Mesendoderm (in vitro differentiated cells): ENCODE data around the gene VWA8.

ENCODE experiments used
- DNase-seq: peaks from one replicate; pipeline ENCODE4 v3.0.0; 2013
- H2AK5ac ChIP-seq: 2 replicates; pipeline ENCODE4 v1.6.1; 2013; ENCODE audit warnings: low read length, inconsistent platforms
- H2BK120ac ChIP-seq: 2 replicates; pipeline ENCODE4 v1.6.1; 2013; ENCODE audit warnings: low read depth, mild to moderate bottlenecking, low read length, moderate library complexity, mixed read lengths
- H2BK15ac ChIP-seq: replicated peaks from 2 replicates; pipeline ENCODE4 v1.6.1; 2013; ENCODE audit warnings: low read depth, mild to moderate bottlenecking, moderate library complexity
- H2BK5ac ChIP-seq: 2 replicates; pipeline ENCODE4 v1.6.1; 2013; ENCODE audit warnings: low read length, inconsistent platforms
- H3K18ac ChIP-seq: 2 replicates; pipeline ENCODE4 v1.6.1; 2013; ENCODE audit warnings: mild to moderate bottlenecking, low read length, mixed read lengths
- H3K23ac ChIP-seq: one replicate; pipeline ENCODE4 v1.6.1; 2013; ENCODE audit warnings: low read length
- H3K27ac ChIP-seq: 2 replicates; pipeline ENCODE4 v1.5.1; 2013; ENCODE audit warnings: low read depth, mild to moderate bottlenecking, inconsistent platforms, low read length, moderate library complexity
- H3K27me3 ChIP-seq: 2 replicates; pipeline ENCODE4 v1.6.1; 2013; ENCODE audit warnings: low read length, control low read depth, mild to moderate bottlenecking, inconsistent platforms; ENCODE audit not compliant: insufficient read depth, poor library complexity
- H3K36me3 ChIP-seq: 2 replicates; pipeline ENCODE4 v1.6.1; 2013; ENCODE audit warnings: low read length, inconsistent platforms; ENCODE audit not compliant: control insufficient read depth, insufficient read depth
- H3K4ac ChIP-seq: one replicate; pipeline ENCODE4 v1.6.1; 2013; ENCODE audit warnings: low read depth, mild to moderate bottlenecking, low read length, moderate library complexity
- H3K4me1 ChIP-seq: 2 replicates; pipeline ENCODE4 v1.6.1; 2013; ENCODE audit warnings: low read depth, low read length, inconsistent platforms; ENCODE audit not compliant: control insufficient read depth
- H3K4me2 ChIP-seq: 2 replicates; pipeline ENCODE4 v1.6.1; 2013; ENCODE audit warnings: low read length
- H3K4me3 ChIP-seq: 2 replicates; pipeline ENCODE4 v1.5.1; 2013; ENCODE audit warnings: mild to moderate bottlenecking, low read length
- H3K56ac ChIP-seq: one replicate; pipeline ENCODE4 v1.6.1; 2013; ENCODE audit warnings: low read length
- H3K79me1 ChIP-seq: 2 replicates; pipeline ENCODE4 v1.6.1; 2013; ENCODE audit warnings: low read length, inconsistent platforms
- H3K79me2 ChIP-seq: 2 replicates; pipeline ENCODE4 v1.6.1; 2013; ENCODE audit warnings: mild to moderate bottlenecking, low read length; ENCODE audit not compliant: control insufficient read depth, insufficient read depth
- H3K9ac ChIP-seq: 2 replicates; pipeline ENCODE4 v1.6.1; 2013; ENCODE audit warnings: low read length, inconsistent platforms
- H4K5ac ChIP-seq: one replicate; pipeline ENCODE4 v1.6.1; 2013; ENCODE audit warnings: low read length
- H4K8ac ChIP-seq: one replicate; pipeline ENCODE4 v1.6.1; 2013; ENCODE audit warnings: low read depth, mild to moderate bottlenecking, control low read depth, low read length, moderate library complexity
- WGBS: extraction: QIAGEN DNeasy Blood & Tissue Kit; methylation state at CpG from one replicate; pipeline ENCODE4 v1.1.7; 2013; ENCODE audit warnings: low lambda C conversion rate, missing lambda C conversion rate; ENCODE audit not compliant: insufficient coverage; ENCODE audit errors: extremely low coverage; 5-methylcytosine and 5-hydroxymethylcytosine counted together

The VWA8 gene

GRCh38 chr13:41613471-41613870 is 347.4 kb downstream of the VWA8 start:
- Histone ChIP-seq H3K27ac (no peak overlapping the region), H3K4ac (no peak overlapping the region)
- no CpG with 5 or more reads among the region's 1 CpG for WGBS

GRCh38 chr13:41611385-41611784 is 349.5 kb downstream of the VWA8 start:
- Histone ChIP-seq H3K27ac (no peak overlapping the region), H3K9ac (no peak overlapping the region)
- no CpG with 5 or more reads among the region's 8 CpGs for WGBS

More at GRCh38 chr13:41613471-41613870, 347.4 kb downstream of the VWA8 start:
- Histone ChIP-seq H3K4me3 (no peak overlapping the region), H3K27me3 (no peaks in the 10 kb centered on the region), H2AK5ac (no peak overlapping the region), H3K23ac (no peak overlapping the region), H3K18ac (no peak overlapping the region), H4K8ac (no peak overlapping the region), H3K79me2 (no peaks in the 10 kb centered on the region), H4K5ac (no peak overlapping the region), H3K4me1 (peaks cover 2% of the 10 kb centered on the region), H2BK15ac (no peak overlapping the region), H3K56ac (no peak overlapping the region), H3K36me3 (no peaks in the 10 kb centered on the region), H2BK5ac (no peak overlapping the region), H2BK120ac (no peak overlapping the region), H3K9ac (no peak overlapping the region), H3K4me2 (no peak overlapping the region), H3K79me1 (no peaks in the 10 kb centered on the region)
- no peak for DNase-seq

DNA sequence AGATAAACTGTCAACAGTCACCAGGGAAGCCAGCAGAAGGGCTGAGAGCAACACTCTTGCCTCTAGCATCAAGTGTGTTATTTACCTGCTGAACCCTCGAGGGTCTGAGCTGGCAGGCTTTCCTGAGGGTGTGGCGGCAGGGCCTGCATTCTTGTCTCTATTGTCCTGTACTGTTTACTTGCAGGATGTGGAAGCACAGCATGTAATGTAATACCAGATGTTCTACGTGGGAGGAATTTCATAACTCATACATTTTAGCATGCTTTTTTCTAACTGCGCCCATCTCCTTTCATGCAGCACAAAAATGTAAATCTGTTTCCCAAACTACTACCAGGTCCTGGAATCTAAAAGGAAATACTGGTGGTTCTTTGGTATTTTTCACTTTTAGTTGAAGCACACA is 350.5 kb downstream of the VWA8 start:
- Histone ChIP-seq H3K36me3 (no peaks in the 10 kb centered on the region), H2BK15ac (no peak overlapping the region), H4K5ac (no peak overlapping the region), H3K4me3 (no peak overlapping the region), H3K56ac (no peak overlapping the region), H3K4me2 (no peak overlapping the region), H2AK5ac (no peak overlapping the region), H3K4ac (no peak overlapping the region), H2BK5ac (no peak overlapping the region), H3K18ac (no peak overlapping the region), H3K79me2 (no peaks in the 10 kb centered on the region), H3K9ac (no peak overlapping the region), H3K27ac (no peak overlapping the region), H2BK120ac (no peak overlapping the region), H3K4me1 (peaks cover 2% of the 10 kb centered on the region), H3K27me3 (no peaks in the 10 kb centered on the region), H4K8ac (no peak overlapping the region), H3K79me1 (no peaks in the 10 kb centered on the region), H3K23ac (no peak overlapping the region)
- no peak for DNase-seq
- no CpG with 5 or more reads among the region's 4 CpGs for WGBS

More at GRCh38 chr13:41611385-41611784, 349.5 kb downstream of the VWA8 start:
- H3K36me3 ChIP-seq, result no peaks in the 10 kb centered on the region
- H2AK5ac ChIP-seq, result no peak overlapping the region
- H3K4me3 ChIP-seq, result no peak overlapping the region
- DNase-seq, result no peak
- peaks cover 2% of the 10 kb centered on the region for H3K4me1 ChIP-seq
- H3K23ac ChIP-seq, result no peak overlapping the region
- H3K18ac ChIP-seq, result no peak overlapping the region
- H3K4me2 ChIP-seq, result no peak overlapping the region
- H3K4ac ChIP-seq, result no peak overlapping the region
- no peaks in the 10 kb centered on the region for H3K79me2 ChIP-seq
- no peaks in the 10 kb centered on the region for H3K79me1 ChIP-seq
- H3K27me3 ChIP-seq, result no peaks in the 10 kb centered on the region
- H2BK120ac ChIP-seq, result no peak overlapping the region
- no peak overlapping the region for H4K8ac ChIP-seq
- no peak overlapping the region for H2BK5ac ChIP-seq
- H3K56ac ChIP-seq, result no peak overlapping the region
- H2BK15ac ChIP-seq, result no peak overlapping the region
- H4K5ac ChIP-seq, result no peak overlapping the region

- H3K36me3 ChIP-seq, result no peaks in the 10 kb centered on the region
- no peak overlapping the region for H2AK5ac ChIP-seq
- H3K4me2 ChIP-seq, result no peak overlapping the region
- H3K27me3 ChIP-seq, result no peaks in the 10 kb centered on the region
- no peak overlapping the region for H2BK120ac ChIP-seq
- no peak overlapping the region for H4K8ac ChIP-seq
- H3K18ac ChIP-seq, result no peak overlapping the region
- no peak overlapping the region for H2BK5ac ChIP-seq
- H3K23ac ChIP-seq, result no peak overlapping the region
- H2BK15ac ChIP-seq, result no peak overlapping the region
- WGBS, result no CpG with 5 or more reads among the region's 4 CpGs
- H3K56ac ChIP-seq, result no peak overlapping the region
- H3K4me3 ChIP-seq, result no peak overlapping the region
- no peaks in the 10 kb centered on the region for H3K79me2 ChIP-seq
- peaks cover 2% of the 10 kb centered on the region for H3K4me1 ChIP-seq
- H3K27ac ChIP-seq, result no peak overlapping the region
- no peak overlapping the region for H3K9ac ChIP-seq
- H3K4ac ChIP-seq, result no peak overlapping the region
- no peak overlapping the region for H4K5ac ChIP-seq
- DNase-seq, result no peak
- no peaks in the 10 kb centered on the region for H3K79me1 ChIP-seq
Measured at GRCh38 chr13:41609828-41610227, 351.1 kb downstream of the VWA8 start.

DNA sequence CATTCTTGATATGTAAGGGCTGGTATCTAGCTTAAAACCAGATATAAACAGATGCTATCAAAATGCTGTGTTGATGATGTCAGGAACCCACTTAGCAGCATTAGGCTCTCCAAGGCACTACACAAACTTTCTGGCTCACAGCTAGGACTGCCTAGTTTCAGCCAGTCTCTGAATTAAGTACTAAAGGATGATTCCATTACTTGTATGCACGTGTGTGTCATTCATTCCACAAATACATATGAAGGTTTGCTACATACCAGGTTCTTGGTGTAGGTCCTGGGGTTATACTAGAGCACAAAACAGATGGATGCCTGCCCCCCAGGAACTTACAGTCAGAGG is 352.1 kb downstream of the VWA8 start:
- Histone ChIP-seq H3K79me1 (no peaks in the 10 kb centered on the region), H2AK5ac (no peak overlapping the region), H4K8ac (no peak overlapping the region), H3K56ac (no peak overlapping the region), H2BK5ac (no peak overlapping the region), H3K18ac (no peak overlapping the region), H3K27me3 (no peaks in the 10 kb centered on the region), H3K4me3 (no peak overlapping the region), H3K4me1 (no peaks in the 10 kb centered on the region), H3K27ac (no peak overlapping the region), H3K36me3 (no peaks in the 10 kb centered on the region), H3K79me2 (no peaks in the 10 kb centered on the region), H3K23ac (no peak overlapping the region), H2BK15ac (no peak overlapping the region), H3K4ac (no peak overlapping the region), H3K9ac (no peak overlapping the region), H4K5ac (no peak overlapping the region), H2BK120ac (no peak overlapping the region), H3K4me2 (no peak overlapping the region)
- no peak for DNase-seq
- no CpG with 5 or more reads among the region's 1 CpG for WGBS

DNA sequence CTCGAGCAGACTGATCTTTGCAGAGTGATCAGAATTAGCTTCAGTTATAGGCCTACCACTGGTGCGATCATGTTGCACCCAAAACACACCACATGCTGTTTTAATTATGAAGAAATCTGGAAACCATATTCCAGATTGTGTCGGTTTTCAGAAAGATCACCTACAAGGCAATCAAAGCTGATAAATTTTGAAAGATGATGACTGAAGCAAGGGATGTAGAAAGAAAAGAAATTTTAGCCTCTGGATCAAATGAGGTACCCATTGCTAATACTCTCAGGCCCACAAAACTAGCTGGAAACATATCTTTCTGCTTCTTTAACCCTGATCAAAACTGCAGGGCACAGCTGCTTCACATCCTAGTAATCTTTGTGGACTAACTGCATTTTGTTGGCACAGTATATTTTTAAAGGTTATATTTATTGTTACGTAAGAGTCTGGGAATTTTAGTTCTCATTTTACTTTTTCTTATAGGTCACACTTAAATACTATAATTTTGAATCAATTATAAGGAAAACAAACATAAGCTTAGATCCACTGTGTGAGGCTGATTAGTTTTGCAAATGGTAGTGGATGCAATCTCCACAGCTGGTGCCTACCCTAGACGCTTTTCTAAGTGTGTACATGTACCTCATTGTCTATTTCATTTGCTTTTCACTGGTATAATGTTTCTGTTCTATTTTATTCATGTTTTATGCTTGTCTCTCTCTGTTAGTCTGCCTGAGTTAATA is 352.6 kb downstream of the VWA8 start:
- no peak overlapping the region for H2BK5ac ChIP-seq
- H3K27me3 ChIP-seq, result no peaks in the 10 kb centered on the region
- no peak overlapping the region for H3K4me3 ChIP-seq
- no CpG with 5 or more reads among the region's 5 CpGs for WGBS
- H3K4ac ChIP-seq, result no peak overlapping the region
- H3K27ac ChIP-seq, result no peak overlapping the region
- H4K5ac ChIP-seq, result no peak overlapping the region
- no peak overlapping the region for H2BK15ac ChIP-seq
- H3K56ac ChIP-seq, result no peak overlapping the region
- no peak overlapping the region for H4K8ac ChIP-seq
- no peaks in the 10 kb centered on the region for H3K36me3 ChIP-seq
- no peak overlapping the region for H3K23ac ChIP-seq
- H2BK120ac ChIP-seq, result no peak overlapping the region
- H3K18ac ChIP-seq, result no peak overlapping the region
- no peak overlapping the region for H3K4me2 ChIP-seq
- H3K79me2 ChIP-seq, result no peaks in the 10 kb centered on the region
- no peaks in the 10 kb centered on the region for H3K79me1 ChIP-seq
- no peak overlapping the region for H3K9ac ChIP-seq
- H2AK5ac ChIP-seq, result no peak overlapping the region
- no peak for DNase-seq
- no peaks in the 10 kb centered on the region for H3K4me1 ChIP-seq
